Measurements from ENCODE around the gene MAPK10. TPM values are rescaled to one million over a fixed set of nuclear protein-coding genes. Genes with fewer than 3 reads are reported as not detected.

MAPK10 gene
- total RNA-seq, 1 experiment from 2014 or later, result 4.7 TPM

DNA sequence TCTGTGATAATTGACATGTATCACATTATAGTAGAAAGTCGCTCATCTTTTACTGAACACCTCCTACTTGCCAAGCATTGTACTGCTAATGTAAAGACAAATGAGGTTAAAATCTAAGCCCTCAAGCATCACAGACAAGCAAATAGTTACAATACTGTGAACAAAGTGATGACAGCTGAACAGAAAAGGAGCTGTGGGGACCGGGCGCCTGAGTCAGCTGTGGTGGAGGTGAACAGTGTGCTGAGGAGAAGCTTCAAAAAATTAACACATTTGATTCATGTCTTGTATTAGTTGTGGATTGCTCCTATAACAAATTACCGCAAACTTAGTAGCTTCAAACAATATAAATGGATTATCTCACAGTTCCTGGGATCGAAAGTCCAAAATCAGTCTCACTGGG lies 124.3 kb downstream of the MAPK10 start:
- Histone ChIP-seq H3K4ac (ENCODE audit: low read depth, low read length) (no peak overlapping the region), H3T11ph (ENCODE audit: low read length) (no peak overlapping the region), H2BK15ac (ENCODE audit: low read depth, low read length) (no peak overlapping the region), H3K27ac (ENCODE audit: insufficient read length, low read depth, low read length) (no peak overlapping the region), H3K79me1 (ENCODE audit: insufficient read depth, low read depth, low read length, poor library complexity, severe bottlenecking) (no peaks in the 10 kb centered on the region), H2BK20ac (ENCODE audit: low read depth, low read length, poor library complexity, severe bottlenecking) (no peak overlapping the region), H3K9ac (ENCODE audit: extremely low read depth, insufficient read length, low read length) (no peak overlapping the region), H2BK12ac (ENCODE audit: insufficient read length, low read depth, low read length) (no peak overlapping the region), H2AFZ (ENCODE audit: low read length) (no peak overlapping the region), H4K91ac (ENCODE audit: insufficient read length, low read depth, low read length) (no peak overlapping the region), H4K20me1 (ENCODE audit: control insufficient read depth, insufficient read depth, insufficient read length) (no peaks in the 10 kb centered on the region), H4K5ac (ENCODE audit: insufficient read length, low read depth, low read length) (no peak overlapping the region), H3K23ac (ENCODE audit: insufficient read length, low read depth, low read length) (no peak overlapping the region), H2BK5ac (ENCODE audit: insufficient read length, low read length) (no peak overlapping the region), H3K9me3 (ENCODE audit: control insufficient read depth, low read depth, low read length) (no peaks in the 10 kb centered on the region), H4K8ac (replicated peaks; ENCODE audit: insufficient read length, low read depth, low read length) (no peak overlapping the region), H3K4me1 (ENCODE audit: insufficient read depth, low read length) (no peaks in the 10 kb centered on the region), H3K27me3 (ENCODE audit: insufficient read depth, low read length) (no peaks in the 10 kb centered on the region), H2AK5ac (ENCODE audit: insufficient read length, low read length) (no peak overlapping the region), H3K23me2 (ENCODE audit: insufficient read length, low read depth, low read length, poor library complexity, severe bottlenecking) (no peaks in the 10 kb centered on the region), H3K4me2 (ENCODE audit: insufficient read depth, insufficient read length, low read length) (no peak overlapping the region), H3K79me2 (ENCODE audit: insufficient read depth, low read length) (no peaks in the 10 kb centered on the region), H3K56ac (ENCODE audit: insufficient read length, low read depth, low read length) (no peak overlapping the region), H2BK120ac (ENCODE audit: low read depth, low read length, poor library complexity, severe bottlenecking) (no peak overlapping the region), H3K18ac (ENCODE audit: insufficient read length, low read depth, low read length) (no peak overlapping the region), H3K14ac (ENCODE audit: insufficient read depth, low read length) (no peak overlapping the region)
- H3K36me3 Mint-ChIP-seq (ENCODE audit: insufficient read depth in 1 of 3, low read depth in 3 of 3), result peaks cover 6 to 13% (median 7%) of the 10 kb centered on the region in 3 experiments
- H3K27me3 Mint-ChIP-seq (ENCODE audit: low read depth), result no peaks in the 10 kb centered on the region
- H3K27ac Mint-ChIP-seq, result no peak overlapping the region
- H3K4me1 Mint-ChIP-seq, result peaks cover 12% of the 10 kb centered on the region in 2 experiments
- DNase-seq, result no peak
- TF ChIP-seq, protein P1, sequence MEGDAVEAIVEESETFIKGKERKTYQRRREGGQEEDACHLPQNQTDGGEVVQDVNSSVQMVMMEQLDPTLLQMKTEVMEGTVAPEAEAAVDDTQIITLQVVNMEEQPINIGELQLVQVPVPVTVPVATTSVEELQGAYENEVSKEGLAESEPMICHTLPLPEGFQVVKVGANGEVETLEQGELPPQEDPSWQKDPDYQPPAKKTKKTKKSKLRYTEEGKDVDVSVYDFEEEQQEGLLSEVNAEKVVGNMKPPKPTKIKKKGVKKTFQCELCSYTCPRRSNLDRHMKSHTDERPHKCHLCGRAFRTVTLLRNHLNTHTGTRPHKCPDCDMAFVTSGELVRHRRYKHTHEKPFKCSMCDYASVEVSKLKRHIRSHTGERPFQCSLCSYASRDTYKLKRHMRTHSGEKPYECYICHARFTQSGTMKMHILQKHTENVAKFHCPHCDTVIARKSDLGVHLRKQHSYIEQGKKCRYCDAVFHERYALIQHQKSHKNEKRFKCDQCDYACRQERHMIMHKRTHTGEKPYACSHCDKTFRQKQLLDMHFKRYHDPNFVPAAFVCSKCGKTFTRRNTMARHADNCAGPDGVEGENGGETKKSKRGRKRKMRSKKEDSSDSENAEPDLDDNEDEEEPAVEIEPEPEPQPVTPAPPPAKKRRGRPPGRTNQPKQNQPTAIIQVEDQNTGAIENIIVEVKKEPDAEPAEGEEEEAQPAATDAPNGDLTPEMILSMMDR (conservative IDR thresholded peaks at IDR 0.05), result no peak
- H3K4me3 Mint-ChIP-seq, result no peak overlapping the region
- peaks cover 14 to 15% of the 10 kb centered on the region in 2 experiments for H3K9me3 Mint-ChIP-seq
- no CpG with 5 or more reads among the region's 5 CpGs for WGBS (ENCODE audit: extremely low coverage, insufficient read length, low lambda C conversion rate)
